CD4-positive, CD25-positive, alpha-beta regulatory T cell (primary cell): Measurements from ENCODE around the gene RPS19BP1. TPM values are rescaled to one million over a fixed set of nuclear protein-coding genes. Genes with fewer than 3 reads are reported as not detected.
A peak's percentile ranks its signal among the peaks of the same experiment; 100 is the strongest.
"Not testable (repeated sequence)": the region's sequence is repeated elsewhere in the genome, so short reads cannot be mapped to it uniquely, and the experiment has no call there.

Source experiments
- ATAC-seq, 2 donors: fragments of 150-1000 bp; cut with Tn5 transposase; one replicate each; pipeline ENCODE4 v1.10.0; 2021; ENCODE audit warnings: low read depth in 2 of 2, moderate number of reproducible peaks in 2 of 2, moderate library complexity in 1 of 2
- DNase-seq, 3 donors: peaks; one replicate each; pipeline versions ENCODE4 v3.0.0 to v3.0.0-alpha.2; 2012 to 2022; ENCODE audit warnings: mixed read lengths in 1 of 3
- H3K27ac ChIP-seq: one replicate; pipeline ENCODE4 v1.7.0; 2013; ENCODE audit warnings: mild to moderate bottlenecking, low read length; ENCODE audit not compliant: insufficient read depth, poor library complexity, severe bottlenecking
- H3K27me3 ChIP-seq: one replicate; pipeline ENCODE4 v1.7.0; 2013; ENCODE audit warnings: low read length; ENCODE audit not compliant: control insufficient read depth, insufficient read depth
- H3K36me3 ChIP-seq: one replicate; pipeline ENCODE4 v1.7.0; 2013; ENCODE audit warnings: mild to moderate bottlenecking, low read length, moderate library complexity; ENCODE audit not compliant: control insufficient read depth, insufficient read depth
- H3K4me1 ChIP-seq: 2 replicates; pipeline ENCODE4 v1.7.0; 2013; ENCODE audit warnings: mild to moderate bottlenecking, low read length; ENCODE audit not compliant: insufficient read depth, control insufficient read depth, poor library complexity, severe bottlenecking
- H3K4me3 ChIP-seq: one replicate; pipeline ENCODE4 v1.7.0; 2013; ENCODE audit warnings: low read depth, mild to moderate bottlenecking, low read length, moderate library complexity
- H3K9me3 ChIP-seq, 2 experiments: 1 replicate in 1 of 2; 2 replicates in 1 of 2; pipeline ENCODE4 v1.7.0; 2013; ENCODE audit warnings: low read length in 2 of 2, mild to moderate bottlenecking in 1 of 2, moderate library complexity in 1 of 2; ENCODE audit not compliant: control insufficient read depth in 2 of 2
- H3K27ac Mint-ChIP-seq, 3 donors: one replicate each; pipeline ENCODE4 v1.8.0; 2020 to 2022; ENCODE audit warnings: mild to moderate bottlenecking in 3 of 3, mixed read lengths in 3 of 3, moderate library complexity in 2 of 3
- H3K27me3 Mint-ChIP-seq: one replicate; pipeline ENCODE4 v1.8.0; 2022; ENCODE audit warnings: mild to moderate bottlenecking, mixed read lengths
- H3K36me3 Mint-ChIP-seq: one replicate; pipeline ENCODE4 v1.8.0; 2020; ENCODE audit warnings: mixed read lengths
- H3K4me1 Mint-ChIP-seq, 4 donors: one replicate each; pipeline ENCODE4 v1.8.0; 2020 to 2022; ENCODE audit warnings: mixed read lengths in 4 of 4, mild to moderate bottlenecking in 1 of 4
- H3K4me3 Mint-ChIP-seq, 4 donors: one replicate each; pipeline ENCODE4 v1.8.0; 2020 to 2022; ENCODE audit warnings: mild to moderate bottlenecking in 4 of 4, mixed read lengths in 4 of 4, moderate library complexity in 3 of 4
- H3K9me3 Mint-ChIP-seq, 7 donors: one replicate each; pipeline ENCODE4 v1.8.0; 2020 to 2022; ENCODE audit warnings: mixed read lengths in 7 of 7, mild to moderate bottlenecking in 3 of 7, moderate library complexity in 2 of 7
- polyA plus RNA-seq, 4 donors: library from polyadenylated mRNA; unstranded; fragments of 300-500 nt; fragmentation: Illumina TruSeq; gene quantifications; one replicate each; pipeline ENCODE4 v1.2.3, GENCODE V29; 2021
- total RNA-seq: library from RNA; stranded (reverse); gene quantifications from one replicate; pipeline ENCODE4 v1.2.3, GENCODE V29; 2022

Gene RPS19BP1
- total and polyA plus RNA-seq, 5 donors from 2014 or later = 42.9 to 117 (median 105) TPM

DNA sequence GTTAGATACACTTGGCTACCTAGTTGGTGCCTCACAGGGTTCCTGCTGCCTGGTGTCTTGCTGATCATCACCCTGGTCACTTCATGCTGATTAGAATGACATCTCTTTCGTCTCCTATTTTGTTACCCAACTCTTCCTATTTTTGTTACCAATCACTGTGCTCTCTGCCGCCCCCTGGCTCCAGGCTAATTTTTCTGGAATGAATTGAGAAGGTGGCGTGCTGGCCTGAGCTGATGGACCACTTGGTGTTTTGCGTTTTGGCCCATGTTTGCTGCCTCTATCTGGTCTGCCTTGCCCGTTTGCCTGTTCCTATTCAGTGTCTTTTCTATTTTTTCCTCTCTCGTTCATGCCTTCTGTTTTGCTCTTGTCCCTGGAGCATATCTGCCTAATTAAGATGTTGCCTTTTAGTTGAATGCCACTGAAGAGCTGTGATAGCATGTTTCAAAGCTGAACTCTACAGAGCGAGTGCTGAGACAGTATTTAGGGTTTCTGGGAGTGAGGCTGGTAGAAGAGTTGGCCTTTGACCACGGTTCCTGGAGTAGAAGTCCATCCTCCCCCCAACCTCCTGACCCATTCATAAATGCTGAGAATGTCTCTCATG, 18.1 kb downstream of the RPS19BP1 start:
- Mint-ChIP-seq H3K36me3 (peaks cover 34% of the 10 kb centered on the region), H3K27ac (peak overlapping the region in 1 of 3 donors; percentile 17), H3K9me3 (peaks cover 0 to 1% (median 0%) of the 10 kb centered on the region in 7 donors), H3K4me3 (peak overlapping the region in 2 of 4 donors; percentile 54 to 75), H3K4me1 (peaks cover 7 to 27% (median 22%) of the 10 kb centered on the region in 4 donors), H3K27me3 (no peaks in the 10 kb centered on the region)
- ATAC-seq (no peak), DNase-seq (peak in 2 of 3 donors; percentile 40 to 47)
- Histone ChIP-seq H3K27me3 (no peaks in the 10 kb centered on the region), H3K9me3 (no peaks in the 10 kb centered on the region), H3K27ac (no peak overlapping the region), H3K4me1 (peaks cover 7% of the 10 kb centered on the region), H3K36me3 (peaks cover 58% of the 10 kb centered on the region), H3K4me3 (no peak overlapping the region)

DNA sequence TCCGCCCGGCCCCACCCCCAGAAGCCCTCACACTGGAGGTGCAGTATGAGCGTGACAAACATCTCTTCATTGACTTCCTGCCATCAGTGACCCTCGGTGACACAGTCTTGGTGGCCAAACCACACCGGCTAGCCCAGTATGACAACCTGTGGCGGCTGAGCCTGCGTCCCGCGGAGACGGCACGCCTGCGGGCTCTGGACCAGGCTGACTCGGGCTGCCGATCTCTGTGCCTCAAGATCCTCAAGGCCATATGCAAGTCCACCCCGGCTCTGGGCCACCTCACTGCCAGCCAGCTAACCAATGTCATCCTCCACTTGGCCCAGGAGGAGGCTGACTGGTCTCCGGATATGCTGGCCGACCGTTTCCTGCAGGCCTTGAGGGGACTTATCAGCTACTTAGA, 18.8 kb downstream of the RPS19BP1 start:
- no peaks in the 10 kb centered on the region for H3K9me3 ChIP-seq
- H3K4me3 ChIP-seq = no peak overlapping the region
- H3K27me3 Mint-ChIP-seq = no peaks in the 10 kb centered on the region
- H3K36me3 Mint-ChIP-seq = peaks cover 38% of the 10 kb centered on the region
- peaks cover 0 to 1% (median 0%) of the 10 kb centered on the region in 7 donors for H3K9me3 Mint-ChIP-seq
- no peaks in the 10 kb centered on the region for H3K27me3 ChIP-seq
- no peak overlapping the region for H3K4me3 Mint-ChIP-seq
- H3K27ac ChIP-seq = no peak overlapping the region
- peak overlapping the region in 2 of 3 donors; percentile 36 to 38 for H3K27ac Mint-ChIP-seq
- peaks cover 64% of the 10 kb centered on the region for H3K36me3 ChIP-seq
- ATAC-seq = no peak
- peaks cover 11 to 25% (median 21%) of the 10 kb centered on the region in 4 donors for H3K4me1 Mint-ChIP-seq
- H3K4me1 ChIP-seq = peaks cover under 1% of the 10 kb centered on the region
- no peak for DNase-seq

DNA sequence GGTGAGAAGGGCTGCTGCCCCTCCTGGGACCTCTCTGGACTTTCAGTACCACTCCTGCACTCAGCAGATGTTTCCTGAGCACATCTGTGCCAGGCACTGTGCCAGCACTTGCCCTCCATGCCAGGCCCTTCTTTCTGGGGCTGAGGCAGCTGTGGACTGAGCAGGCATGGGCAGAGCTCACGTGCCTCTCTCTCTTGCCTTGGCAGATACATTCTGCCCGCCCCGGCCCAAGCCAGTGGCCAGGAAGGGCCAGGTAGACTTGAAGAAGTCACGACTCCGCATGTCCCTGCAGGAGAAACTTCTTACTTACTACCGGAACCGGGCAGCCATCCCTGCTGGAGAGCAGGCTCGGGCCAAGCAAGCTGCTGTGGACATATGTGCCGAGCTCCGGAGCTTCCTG, 20.5 kb downstream of the RPS19BP1 start:
- DNase-seq (no peak), ATAC-seq (no peak)
- Histone ChIP-seq H3K36me3 (peaks cover 77% of the 10 kb centered on the region), H3K9me3 (no peaks in the 10 kb centered on the region), H3K4me3 (no peak overlapping the region), H3K27ac (no peak overlapping the region), H3K27me3 (no peaks in the 10 kb centered on the region), H3K4me1 (no peaks in the 10 kb centered on the region)
- no peaks in the 10 kb centered on the region for H3K27me3 Mint-ChIP-seq
- no peak overlapping the region for H3K4me3 Mint-ChIP-seq
- H3K27ac Mint-ChIP-seq = peak overlapping the region in 2 of 3 donors; percentile 15 to 56
- peaks cover 17 to 29% (median 25%) of the 10 kb centered on the region in 4 donors for H3K4me1 Mint-ChIP-seq
- H3K9me3 Mint-ChIP-seq = peaks cover 0 to 1% (median 0%) of the 10 kb centered on the region in 7 donors
- peaks cover 45% of the 10 kb centered on the region for H3K36me3 Mint-ChIP-seq

DNA sequence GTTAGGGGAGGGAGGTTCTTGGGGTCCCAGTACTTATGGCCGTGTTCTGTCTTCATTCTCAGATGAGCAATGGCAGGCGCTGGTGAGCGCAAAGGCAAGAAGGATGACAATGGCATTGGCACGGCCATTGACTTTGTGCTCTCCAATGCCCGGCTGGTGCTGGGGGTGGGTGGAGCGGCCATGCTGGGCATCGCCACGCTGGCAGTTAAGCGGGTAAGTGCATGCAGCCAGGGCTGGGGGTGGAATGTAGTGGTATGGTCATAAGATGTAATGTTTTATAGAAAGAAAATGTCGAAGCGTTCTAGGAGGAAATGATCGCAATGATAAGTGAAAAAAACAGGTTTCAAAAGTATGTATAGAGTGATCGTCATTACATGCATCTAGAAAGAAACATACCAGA, 21.3 kb downstream of the RPS19BP1 start:
- H3K9me3 ChIP-seq = no peaks in the 10 kb centered on the region
- Mint-ChIP-seq H3K36me3 (peaks cover 52% of the 10 kb centered on the region), H3K27ac (no peak overlapping the region), H3K4me3 (no peak overlapping the region), H3K9me3 (peaks cover 0 to 1% (median 0%) of the 10 kb centered on the region in 7 donors), H3K27me3 (no peaks in the 10 kb centered on the region), H3K4me1 (peaks cover 17 to 36% (median 31%) of the 10 kb centered on the region in 4 donors)
- no peak for DNase-seq
- H3K4me1 ChIP-seq = peaks cover 1% of the 10 kb centered on the region
- no peaks in the 10 kb centered on the region for H3K27me3 ChIP-seq
- ATAC-seq = no peak
- H3K27ac ChIP-seq = no peak overlapping the region
- H3K36me3 ChIP-seq = peaks cover 82% of the 10 kb centered on the region
- H3K4me3 ChIP-seq = no peak overlapping the region

DNA sequence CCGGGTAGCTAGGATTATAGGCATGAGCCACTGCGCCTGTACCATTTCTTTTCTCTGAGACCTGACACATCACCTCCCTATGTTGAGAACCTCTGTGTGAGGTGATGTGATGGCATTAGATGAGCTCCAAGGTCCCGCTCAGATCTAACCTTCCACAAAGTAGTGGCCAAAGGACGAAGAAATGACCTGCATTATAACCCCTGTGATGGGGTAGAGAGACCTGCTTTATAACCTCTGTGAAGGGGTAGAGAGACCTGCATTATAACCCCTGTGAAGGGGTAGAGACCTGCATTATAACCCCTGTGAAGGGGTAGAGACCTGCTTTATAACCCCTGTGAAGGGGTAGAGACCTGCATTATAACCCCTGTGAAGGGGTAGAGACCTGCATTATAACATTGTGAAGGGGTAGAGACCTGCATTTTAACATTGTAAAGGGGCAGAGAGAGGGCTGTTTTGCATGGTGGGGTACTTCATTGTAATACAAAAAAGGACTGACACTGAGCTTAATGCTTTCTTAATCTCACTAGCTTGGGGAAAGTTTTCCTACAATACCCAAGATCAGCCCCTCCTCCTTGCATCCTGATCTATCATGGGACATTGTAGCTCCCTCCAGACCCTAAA, 21.9 kb downstream of the RPS19BP1 start:
- Mint-ChIP-seq H3K4me3 (no peak overlapping the region), H3K27me3 (no peaks in the 10 kb centered on the region), H3K36me3 (peaks cover 58% of the 10 kb centered on the region), H3K27ac (peak overlapping the region in 2 of 3 donors; percentile 34 to 46), H3K4me1 (peaks cover 17 to 41% (median 32%) of the 10 kb centered on the region in 4 donors), H3K9me3 (peaks cover 0 to 1% (median 0%) of the 10 kb centered on the region in 7 donors)
- H3K36me3 ChIP-seq = peaks cover 88% of the 10 kb centered on the region
- H3K27ac ChIP-seq = no peak overlapping the region
- no peaks in the 10 kb centered on the region for H3K27me3 ChIP-seq
- no peak overlapping the region for H3K4me3 ChIP-seq
- no peaks in the 10 kb centered on the region for H3K9me3 ChIP-seq
- H3K4me1 ChIP-seq = peaks cover 6% of the 10 kb centered on the region
- ATAC-seq (no peak), DNase-seq (no peak)

DNA sequence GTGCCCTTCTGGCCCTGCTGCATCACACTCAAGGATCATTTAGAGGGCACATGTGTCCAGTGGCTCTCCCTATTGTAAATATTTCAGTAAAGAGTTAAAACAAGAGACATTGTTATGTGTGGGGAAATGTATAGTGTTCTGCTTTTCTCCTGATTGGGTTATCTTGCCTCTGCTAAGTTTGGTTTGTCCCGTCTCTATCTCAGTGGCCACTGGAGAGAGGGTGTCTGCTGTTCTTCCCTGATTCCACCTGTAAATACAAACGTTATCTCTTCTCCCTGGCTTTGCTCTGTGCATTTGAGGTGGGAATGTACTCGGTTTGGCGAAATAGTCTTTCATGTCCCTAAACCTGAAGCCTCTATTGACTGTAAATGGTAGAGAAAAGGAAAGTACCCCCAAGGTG, 24.2 kb downstream of the RPS19BP1 start:
- Histone ChIP-seq H3K9me3 (no peaks in the 10 kb centered on the region), H3K27me3 (no peaks in the 10 kb centered on the region), H3K4me1 (peaks cover 19% of the 10 kb centered on the region), H3K27ac (no peak overlapping the region), H3K36me3 (peaks cover 84% of the 10 kb centered on the region), H3K4me3 (no peak overlapping the region)
- Mint-ChIP-seq H3K9me3 (peaks cover 0 to 1% (median 0%) of the 10 kb centered on the region in 7 donors), H3K27ac (peak overlapping the region in 2 of 3 donors; percentile 46 to 77), H3K4me1 (peaks cover 13 to 50% (median 37%) of the 10 kb centered on the region in 4 donors), H3K4me3 (peak overlapping the region in 2 of 4 donors; percentile 67 to 77), H3K27me3 (no peaks in the 10 kb centered on the region), H3K36me3 (peaks cover 52% of the 10 kb centered on the region)
- ATAC-seq (no peak), DNase-seq (no peak)

DNA sequence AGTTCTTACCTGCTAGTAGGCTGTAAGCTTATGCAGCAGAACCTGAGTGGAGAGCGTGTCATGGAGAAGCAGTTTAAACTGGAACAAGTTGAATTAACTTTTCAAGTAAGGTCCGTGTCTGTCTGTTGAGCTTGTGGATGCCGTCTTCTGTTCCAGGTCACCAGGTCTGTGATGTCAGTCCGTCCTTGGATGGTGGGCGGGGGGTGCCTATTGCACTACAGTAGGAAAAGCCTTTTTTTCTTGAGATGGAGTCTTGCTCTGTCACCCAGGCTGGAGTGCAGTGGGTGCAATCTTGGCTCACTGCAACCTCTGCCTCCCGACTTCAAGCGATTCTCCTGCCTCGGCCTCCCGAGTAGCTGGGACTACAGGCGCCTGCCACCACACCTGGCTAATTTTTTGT, 25.5 kb downstream of the RPS19BP1 start:
- peak overlapping the region in 2 of 3 donors; percentile 32 to 52 for H3K27ac Mint-ChIP-seq

More for the DNA sequence above, 25.5 kb downstream of the RPS19BP1 start:
- H3K9me3 Mint-ChIP-seq, H3K9me3 ChIP-seq, H3K27ac ChIP-seq, DNase-seq, H3K27me3 ChIP-seq, H3K4me3 Mint-ChIP-seq, H3K4me3 ChIP-seq, ATAC-seq, H3K27me3 Mint-ChIP-seq: not testable (repeated sequence)
- Mint-ChIP-seq H3K4me1 (peaks cover 13 to 61% (median 42%) of the 10 kb centered on the region in 4 donors), H3K36me3 (peaks cover 46% of the 10 kb centered on the region)
- Histone ChIP-seq H3K36me3 (peaks cover 72% of the 10 kb centered on the region), H3K4me1 (peaks cover 31% of the 10 kb centered on the region)
